Retinal pigment epithelial cell (primary cell): Measurements from ENCODE around the gene BBC3.

Source experiments
- DNase-seq: peaks from one replicate; pipeline ENCODE4 v3.0.0-alpha.2; 2010; ENCODE audit warnings: low read depth
- H3K4me3 ChIP-seq: 2 replicates; pipeline ENCODE4 v1.5.1; 2011; ENCODE audit warnings: mild to moderate bottlenecking, low read length, control low read depth, moderate library complexity
- TF ChIP-seq, protein P1 (sequence below): conservative IDR thresholded peaks from 2 replicates; pipeline ENCODE4 v1.5.1; 2011; ENCODE audit warnings: low read depth, low read length, control low read depth, inconsistent platforms

The BBC3 gene

DNA sequence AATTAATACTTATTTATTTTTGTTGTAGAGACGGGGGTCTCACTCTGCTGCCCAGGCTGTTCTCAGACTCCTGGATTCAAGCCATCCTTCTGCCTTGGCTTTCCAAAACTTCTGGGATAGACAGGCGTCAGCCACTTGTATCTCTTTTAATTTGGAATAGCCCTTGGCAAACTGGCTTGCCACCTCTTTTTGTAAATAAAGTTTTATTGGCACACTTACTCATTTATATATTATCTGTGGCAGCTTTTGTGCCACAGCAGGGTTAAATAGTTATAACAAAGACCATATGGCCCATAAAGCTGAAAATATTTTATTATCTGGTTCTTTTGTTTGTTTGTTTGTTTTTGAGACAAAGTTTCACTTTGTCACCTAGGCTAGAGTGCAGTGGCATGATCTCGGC lies 30.5 kb downstream of the BBC3 start:
- H3K4me3 ChIP-seq, result no peak overlapping the region
- no peak for DNase-seq
- TF ChIP-seq, protein P1, sequence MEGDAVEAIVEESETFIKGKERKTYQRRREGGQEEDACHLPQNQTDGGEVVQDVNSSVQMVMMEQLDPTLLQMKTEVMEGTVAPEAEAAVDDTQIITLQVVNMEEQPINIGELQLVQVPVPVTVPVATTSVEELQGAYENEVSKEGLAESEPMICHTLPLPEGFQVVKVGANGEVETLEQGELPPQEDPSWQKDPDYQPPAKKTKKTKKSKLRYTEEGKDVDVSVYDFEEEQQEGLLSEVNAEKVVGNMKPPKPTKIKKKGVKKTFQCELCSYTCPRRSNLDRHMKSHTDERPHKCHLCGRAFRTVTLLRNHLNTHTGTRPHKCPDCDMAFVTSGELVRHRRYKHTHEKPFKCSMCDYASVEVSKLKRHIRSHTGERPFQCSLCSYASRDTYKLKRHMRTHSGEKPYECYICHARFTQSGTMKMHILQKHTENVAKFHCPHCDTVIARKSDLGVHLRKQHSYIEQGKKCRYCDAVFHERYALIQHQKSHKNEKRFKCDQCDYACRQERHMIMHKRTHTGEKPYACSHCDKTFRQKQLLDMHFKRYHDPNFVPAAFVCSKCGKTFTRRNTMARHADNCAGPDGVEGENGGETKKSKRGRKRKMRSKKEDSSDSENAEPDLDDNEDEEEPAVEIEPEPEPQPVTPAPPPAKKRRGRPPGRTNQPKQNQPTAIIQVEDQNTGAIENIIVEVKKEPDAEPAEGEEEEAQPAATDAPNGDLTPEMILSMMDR, result no peak

DNA sequence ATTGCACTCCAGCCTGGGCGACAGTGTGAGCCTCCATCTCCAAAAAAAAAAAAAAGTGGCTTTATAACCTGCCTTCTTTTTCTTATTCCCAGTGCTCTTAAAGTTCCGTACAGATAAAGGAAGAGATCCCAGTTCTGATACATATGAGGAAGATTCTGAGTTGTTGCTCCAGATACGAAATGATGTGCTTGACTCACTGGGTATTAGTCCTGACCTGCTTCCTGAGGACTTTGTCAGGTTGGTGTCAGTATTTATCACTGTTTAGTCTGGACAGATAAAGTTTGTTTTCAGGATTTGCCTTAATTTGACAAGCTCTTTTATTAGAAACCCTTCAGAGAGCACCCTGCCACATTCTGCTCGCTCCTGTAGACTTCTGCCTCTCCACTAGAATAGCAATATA lies 33.9 kb downstream of the BBC3 start:
- H3K4me3 ChIP-seq, result no peak overlapping the region
- TF ChIP-seq, protein P1, result no peak
- DNase-seq, result no peak

DNA sequence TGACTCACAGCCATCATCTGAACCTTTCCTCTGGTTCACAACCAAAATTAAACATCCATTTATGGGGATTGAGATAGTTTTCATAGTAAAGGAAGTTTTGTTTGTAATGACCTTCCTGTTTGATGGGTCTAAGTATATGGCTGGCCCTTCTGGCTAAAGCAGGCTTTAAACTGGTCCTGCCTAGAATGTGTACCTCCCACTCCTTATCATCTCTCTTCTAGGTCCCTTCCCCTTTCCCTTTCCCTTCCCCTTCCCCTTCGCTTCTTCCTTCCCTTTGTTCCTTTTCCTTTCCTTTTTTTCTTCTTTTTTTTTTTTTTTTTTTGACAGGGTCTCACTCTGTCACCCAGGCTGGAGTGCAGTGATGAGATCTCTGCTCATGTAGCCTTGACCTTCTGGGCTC lies 35.6 kb downstream of the BBC3 start:
- H3K4me3 ChIP-seq, result no peak overlapping the region
- TF ChIP-seq, protein P1, result no peak
- no peak for DNase-seq

DNA sequence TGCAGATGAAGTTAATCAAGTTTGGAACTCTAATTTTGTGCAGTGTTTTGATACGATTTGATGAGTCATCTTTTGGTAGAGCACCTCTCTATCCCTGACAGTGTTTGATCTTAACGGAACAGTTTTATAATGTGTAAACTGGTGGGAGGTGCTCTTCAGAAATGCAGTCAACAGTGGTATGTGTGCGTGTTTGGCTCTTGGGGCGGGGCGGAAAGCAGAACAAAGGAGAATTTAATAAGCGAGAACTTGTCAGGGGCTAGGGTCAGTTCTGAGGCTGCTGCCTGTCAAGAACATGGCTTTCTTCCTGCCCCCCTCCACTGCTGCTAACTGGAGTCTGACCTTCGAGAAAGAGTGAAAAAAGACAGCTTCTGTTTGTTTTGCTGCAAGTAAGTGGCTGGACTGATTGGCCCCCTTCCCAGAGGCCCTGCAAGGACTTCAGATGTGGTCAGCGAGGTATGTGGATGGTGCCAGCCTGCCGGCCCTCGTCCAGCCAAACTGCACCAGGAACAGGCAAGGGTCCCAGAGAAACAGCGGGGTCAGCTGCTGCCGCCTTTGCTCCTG lies 40.8 kb downstream of the BBC3 start:
- H3K4me3 ChIP-seq, result no peak overlapping the region
- TF ChIP-seq, protein P1, result no peak
- peak; percentile 95 for DNase-seq

DNA sequence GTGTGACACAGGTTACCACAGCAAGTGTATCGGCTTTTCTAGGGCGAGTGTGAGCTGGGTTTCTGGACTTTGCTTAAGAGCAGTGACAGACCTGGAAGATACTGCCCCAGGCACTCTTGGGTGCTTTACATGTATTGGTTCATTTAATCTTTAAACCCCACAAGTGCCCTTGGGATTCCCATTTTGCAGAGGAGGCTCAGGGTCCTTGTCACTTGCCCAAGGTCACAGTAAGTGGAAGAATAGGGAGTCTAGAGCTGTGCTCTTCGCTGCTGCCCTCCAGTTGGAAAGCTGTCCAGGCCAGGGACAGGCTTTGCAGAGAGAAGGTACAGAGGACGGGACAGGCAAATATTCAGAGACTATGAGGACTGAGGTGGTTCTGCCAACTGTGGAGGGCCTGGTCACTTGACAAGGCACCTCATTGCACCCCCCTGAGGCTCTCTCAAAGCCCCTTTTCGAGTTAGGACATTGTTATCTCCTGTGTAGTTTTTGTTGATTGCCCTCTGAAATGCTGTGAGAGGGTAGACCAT lies 42.4 kb downstream of the BBC3 start:
- TF ChIP-seq, protein P1, result no peak
- H3K4me3 ChIP-seq, result no peak overlapping the region
- DNase-seq, result no peak

DNA sequence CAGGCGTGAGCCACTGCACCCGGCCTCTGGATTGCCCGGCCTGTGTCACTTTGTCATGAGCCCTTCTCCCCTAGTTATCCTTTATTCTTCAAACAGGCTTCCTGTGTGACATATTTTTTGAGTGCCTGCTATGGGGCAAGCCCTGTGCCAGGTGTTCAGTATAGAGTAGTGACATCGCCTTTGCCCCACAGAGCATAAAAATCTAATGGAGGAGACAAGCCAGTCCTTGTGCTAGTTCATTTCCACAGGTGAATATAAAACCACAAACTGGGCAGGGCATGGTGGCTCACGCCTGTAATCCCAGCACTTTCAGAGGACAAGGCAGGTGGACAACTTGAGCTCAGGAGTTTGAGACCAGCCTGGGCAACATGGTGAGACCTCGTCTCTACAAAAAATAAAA lies 43.2 kb downstream of the BBC3 start:
- TF ChIP-seq, protein P1, result no peak
- DNase-seq, result no peak
- H3K4me3 ChIP-seq, result no peak overlapping the region

DNA sequence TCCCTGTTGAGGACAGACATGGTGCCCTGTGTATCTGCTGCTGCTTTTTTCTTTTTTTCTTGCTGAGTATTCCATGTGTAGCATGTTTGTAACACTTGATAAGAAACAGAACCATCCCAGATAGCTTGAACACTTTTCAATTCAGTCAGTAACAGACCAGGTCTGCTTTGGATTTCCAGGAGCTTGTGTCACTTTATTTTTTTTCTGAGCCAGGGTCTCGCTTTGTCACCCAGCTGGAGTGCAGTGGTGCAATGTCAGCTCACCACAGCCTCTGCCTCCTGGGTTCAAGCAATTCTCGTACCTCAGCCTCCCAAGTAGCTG lies 43.7 kb downstream of the BBC3 start:
- no peak for DNase-seq
- no peak overlapping the region for H3K4me3 ChIP-seq
- TF ChIP-seq, protein P1, result no peak
